Peyer's patch (tissue), 4 donors: ENCODE results near the gene PCNX2.

Experiments used
- POLR2A ChIP-seq, 2 donors: fragments of 450-650 bp; IDR thresholded peaks; one replicate each; pipeline ENCODE4 v1.5.1; 2017; ENCODE audit warnings: antibody characterized with exemption in 2 of 2, mild to moderate bottlenecking in 2 of 2, moderate library complexity in 2 of 2
- TF ChIP-seq, protein P1 (sequence below), 6 experiments: fragments of 450-650 bp in 4 of 6; fragments of 200-600 bp in 2 of 6; sonication (generic) in 1 of 6; IDR thresholded peaks; one replicate each; pipeline ENCODE4 v1.5.1; 2017 to 2019; ENCODE audit warnings: antibody characterized with exemption in 6 of 6, mild to moderate bottlenecking in 3 of 6, moderate library complexity in 1 of 6

DNA sequence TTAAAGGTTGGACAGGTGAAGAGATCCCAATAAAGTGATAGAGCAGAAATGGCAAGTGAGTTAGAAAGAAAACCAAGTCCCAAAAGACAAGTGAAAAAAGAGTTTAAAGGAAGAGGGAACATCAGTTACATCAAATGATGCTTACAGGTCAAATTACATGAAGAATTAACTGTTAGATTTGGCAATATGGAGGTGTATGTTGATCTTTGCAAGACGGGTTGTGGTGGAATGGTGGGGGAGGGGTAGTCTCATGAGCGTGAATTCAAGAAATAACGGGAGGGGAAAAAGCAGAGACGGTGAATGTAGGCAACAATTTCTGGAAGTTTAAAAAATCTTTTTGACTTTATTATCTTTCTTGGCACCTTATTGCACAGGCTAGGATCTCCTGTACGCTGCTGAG, 268.5 kb downstream of the PCNX2 start:
- TF ChIP-seq, protein P1, sequence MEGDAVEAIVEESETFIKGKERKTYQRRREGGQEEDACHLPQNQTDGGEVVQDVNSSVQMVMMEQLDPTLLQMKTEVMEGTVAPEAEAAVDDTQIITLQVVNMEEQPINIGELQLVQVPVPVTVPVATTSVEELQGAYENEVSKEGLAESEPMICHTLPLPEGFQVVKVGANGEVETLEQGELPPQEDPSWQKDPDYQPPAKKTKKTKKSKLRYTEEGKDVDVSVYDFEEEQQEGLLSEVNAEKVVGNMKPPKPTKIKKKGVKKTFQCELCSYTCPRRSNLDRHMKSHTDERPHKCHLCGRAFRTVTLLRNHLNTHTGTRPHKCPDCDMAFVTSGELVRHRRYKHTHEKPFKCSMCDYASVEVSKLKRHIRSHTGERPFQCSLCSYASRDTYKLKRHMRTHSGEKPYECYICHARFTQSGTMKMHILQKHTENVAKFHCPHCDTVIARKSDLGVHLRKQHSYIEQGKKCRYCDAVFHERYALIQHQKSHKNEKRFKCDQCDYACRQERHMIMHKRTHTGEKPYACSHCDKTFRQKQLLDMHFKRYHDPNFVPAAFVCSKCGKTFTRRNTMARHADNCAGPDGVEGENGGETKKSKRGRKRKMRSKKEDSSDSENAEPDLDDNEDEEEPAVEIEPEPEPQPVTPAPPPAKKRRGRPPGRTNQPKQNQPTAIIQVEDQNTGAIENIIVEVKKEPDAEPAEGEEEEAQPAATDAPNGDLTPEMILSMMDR (IDR thresholded peaks at IDR 0.05), result no peak
- TF ChIP-seq POLR2A (IDR thresholded peaks at IDR 0.05), result no peak
